ENCODE measurements around the gene CNKSR3.

CNKSR3 gene

DNA sequence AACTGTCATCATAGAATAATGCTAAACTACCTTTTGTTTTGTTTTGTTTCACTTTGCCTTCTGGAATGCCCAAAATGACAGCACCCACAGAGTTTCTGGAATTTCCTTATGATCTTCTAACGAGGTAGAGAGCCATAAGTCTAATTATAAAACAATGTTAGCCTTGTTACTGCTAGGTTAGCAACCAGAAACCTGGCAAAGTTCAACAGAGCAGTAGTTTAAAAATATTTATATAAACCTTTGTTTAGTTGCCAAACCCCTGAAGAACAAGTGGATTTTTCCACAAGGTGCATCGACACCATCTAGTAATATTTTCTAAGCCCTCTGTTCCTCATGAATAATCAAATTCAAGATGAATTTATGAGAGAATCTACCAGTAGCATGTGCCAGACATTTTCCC, 126.3 kb downstream of the CNKSR3 start:
- Mint-ChIP-seq H3K27ac (no peak overlapping the region), H3K9me3 (peaks cover 10% of the 10 kb centered on the region), H3K36me3 (ENCODE audit: low read depth) (no peaks in the 10 kb centered on the region), H3K27me3 (peaks cover 3% of the 10 kb centered on the region), H3K4me3 (no peak overlapping the region), H3K4me1 (ENCODE audit: low read depth) (peaks cover 7% of the 10 kb centered on the region)
- intact Hi-C loops (cut with micrococcal nuclease): no loop called here

DNA sequence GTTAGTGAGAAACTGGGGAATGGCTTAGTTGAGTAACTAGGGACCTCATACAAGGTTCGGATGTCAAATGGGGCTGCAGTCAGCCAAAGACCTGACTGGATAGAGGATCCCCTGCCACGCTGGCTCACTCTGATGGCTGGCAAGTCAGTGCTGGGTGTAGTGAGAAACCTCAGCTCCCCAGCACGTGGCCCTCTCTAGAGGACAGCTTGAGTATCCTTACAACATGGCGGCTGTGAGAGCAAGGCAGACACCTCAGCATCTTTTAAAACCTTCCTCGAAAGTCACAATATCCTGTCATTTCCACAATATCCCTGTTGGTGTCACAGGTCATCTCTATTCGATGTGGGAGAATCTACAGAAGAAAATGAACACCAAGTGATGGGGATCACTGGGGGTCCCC, 127.2 kb downstream of the CNKSR3 start:
- H3K4me3 Mint-ChIP-seq: no peak overlapping the region
- peak overlapping the region; percentile 20 for H3K27ac Mint-ChIP-seq
- peaks cover 7% of the 10 kb centered on the region for H3K4me1 Mint-ChIP-seq (ENCODE audit: low read depth)
- H3K36me3 Mint-ChIP-seq (ENCODE audit: low read depth): no peaks in the 10 kb centered on the region
- peaks cover 10% of the 10 kb centered on the region for H3K9me3 Mint-ChIP-seq
- intact Hi-C loops (cut with micrococcal nuclease): no loop called here
- peaks cover 3% of the 10 kb centered on the region for H3K27me3 Mint-ChIP-seq

DNA sequence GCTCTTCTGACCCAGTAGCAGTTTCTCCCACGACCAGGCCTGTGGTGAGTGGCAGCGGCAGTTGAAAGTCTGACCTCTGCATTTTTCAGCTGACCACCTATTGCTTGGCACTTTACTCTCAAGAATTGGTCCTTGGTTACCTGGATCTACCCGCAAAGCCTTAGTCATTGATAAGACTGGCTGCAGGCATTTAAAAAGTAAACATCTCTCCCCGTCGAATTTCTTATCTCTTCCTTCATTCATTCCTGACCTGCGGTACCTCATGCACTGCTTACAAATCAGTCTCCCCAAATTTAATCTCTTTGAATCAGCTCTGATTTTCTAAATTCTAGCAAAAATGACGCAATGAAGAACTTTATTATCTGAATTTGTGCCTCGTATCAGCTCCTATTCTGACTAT, 127.7 kb downstream of the CNKSR3 start:
- H3K4me1 Mint-ChIP-seq (ENCODE audit: low read depth): peaks cover 12% of the 10 kb centered on the region
- H3K27ac Mint-ChIP-seq: peak overlapping the region; percentile 20
- H3K27me3 Mint-ChIP-seq: peaks cover 3% of the 10 kb centered on the region
- intact Hi-C loops (cut with micrococcal nuclease): no loop called here
- H3K4me3 Mint-ChIP-seq: no peak overlapping the region
- H3K9me3 Mint-ChIP-seq: peaks cover 10% of the 10 kb centered on the region
- H3K36me3 Mint-ChIP-seq (ENCODE audit: low read depth): no peaks in the 10 kb centered on the region

DNA sequence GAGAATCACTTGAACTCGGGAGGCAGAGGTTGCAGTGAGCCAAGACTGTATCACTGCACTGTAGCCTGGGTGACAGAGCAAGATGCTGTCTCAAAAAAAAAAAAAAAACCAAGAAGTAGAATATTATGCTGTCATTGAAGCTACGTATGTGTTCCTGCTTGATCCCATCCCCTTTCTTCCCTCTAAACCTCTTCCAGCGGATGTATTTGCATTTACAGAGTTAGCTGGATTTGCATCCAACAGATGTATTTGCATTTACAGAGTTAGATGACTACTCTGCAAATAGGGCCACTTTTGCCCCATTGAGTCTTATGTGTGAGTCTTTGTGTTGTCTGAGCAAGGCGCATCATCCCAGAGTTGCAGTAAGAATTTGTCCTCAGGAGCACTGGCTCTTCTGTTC, 128.9 kb downstream of the CNKSR3 start:
- intact Hi-C loops (cut with micrococcal nuclease): no loop called here
- peaks cover 14% of the 10 kb centered on the region for H3K4me1 Mint-ChIP-seq (ENCODE audit: low read depth)
- H3K9me3 Mint-ChIP-seq: peaks cover 10% of the 10 kb centered on the region
- H3K4me3 Mint-ChIP-seq: no peak overlapping the region
- no peaks in the 10 kb centered on the region for H3K36me3 Mint-ChIP-seq (ENCODE audit: low read depth)
- peaks cover 3% of the 10 kb centered on the region for H3K27me3 Mint-ChIP-seq
- peak overlapping the region; percentile 79 for H3K27ac Mint-ChIP-seq

DNA sequence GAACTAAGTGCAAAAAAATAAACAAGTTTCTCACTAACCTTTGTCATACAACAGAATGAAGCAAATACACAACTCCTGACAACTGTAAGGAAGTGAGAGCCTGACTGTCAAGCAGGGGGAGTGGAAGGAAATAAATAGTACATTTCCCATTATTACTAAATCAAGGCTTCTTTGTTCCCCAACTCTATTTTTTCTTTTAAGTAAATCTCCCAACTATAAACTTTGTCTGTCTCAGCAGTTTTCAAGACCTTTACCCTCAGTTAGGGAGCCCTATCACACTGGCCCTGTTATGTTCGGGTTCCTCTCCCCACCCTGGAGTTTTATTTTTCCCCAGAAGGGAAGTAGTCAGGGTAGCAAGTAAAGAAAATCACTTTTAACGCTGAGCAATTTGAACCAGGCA, 129.7 kb downstream of the CNKSR3 start:
- no peaks in the 10 kb centered on the region for H3K36me3 Mint-ChIP-seq (ENCODE audit: low read depth)
- peaks cover 3% of the 10 kb centered on the region for H3K27me3 Mint-ChIP-seq
- peaks cover 10% of the 10 kb centered on the region for H3K9me3 Mint-ChIP-seq
- H3K4me3 Mint-ChIP-seq: peak overlapping the region; percentile 46
- intact Hi-C loops (cut with micrococcal nuclease): no loop called here
- peak overlapping the region; percentile 79 for H3K27ac Mint-ChIP-seq
- H3K4me1 Mint-ChIP-seq (ENCODE audit: low read depth): peaks cover 14% of the 10 kb centered on the region

DNA sequence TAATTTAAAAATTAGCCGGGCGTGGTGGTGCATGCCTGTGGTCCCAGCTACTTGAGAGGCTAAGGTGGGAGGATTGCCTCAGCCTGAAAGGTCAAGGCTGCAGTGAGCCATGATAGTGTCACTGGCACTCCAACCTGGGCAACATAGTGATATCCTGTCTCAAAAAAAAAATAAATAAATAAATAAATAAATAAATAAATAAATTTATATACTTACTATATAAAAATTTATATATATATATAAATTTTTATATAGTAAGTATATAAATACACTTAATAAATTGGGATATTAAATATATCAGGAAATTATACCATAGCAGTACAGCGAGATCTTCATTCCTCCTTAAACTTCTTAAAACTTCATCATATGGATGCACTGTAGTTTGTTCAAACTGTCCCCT, 130.9 kb downstream of the CNKSR3 start:
- intact Hi-C loops (cut with micrococcal nuclease): no loop called here
- no peak overlapping the region for H3K4me3 Mint-ChIP-seq
- H3K9me3 Mint-ChIP-seq: peaks cover 10% of the 10 kb centered on the region
- no peak overlapping the region for H3K27ac Mint-ChIP-seq
- no peaks in the 10 kb centered on the region for H3K36me3 Mint-ChIP-seq (ENCODE audit: low read depth)
- no peaks in the 10 kb centered on the region for H3K27me3 Mint-ChIP-seq
- H3K4me1 Mint-ChIP-seq (ENCODE audit: low read depth): peaks cover 16% of the 10 kb centered on the region

DNA sequence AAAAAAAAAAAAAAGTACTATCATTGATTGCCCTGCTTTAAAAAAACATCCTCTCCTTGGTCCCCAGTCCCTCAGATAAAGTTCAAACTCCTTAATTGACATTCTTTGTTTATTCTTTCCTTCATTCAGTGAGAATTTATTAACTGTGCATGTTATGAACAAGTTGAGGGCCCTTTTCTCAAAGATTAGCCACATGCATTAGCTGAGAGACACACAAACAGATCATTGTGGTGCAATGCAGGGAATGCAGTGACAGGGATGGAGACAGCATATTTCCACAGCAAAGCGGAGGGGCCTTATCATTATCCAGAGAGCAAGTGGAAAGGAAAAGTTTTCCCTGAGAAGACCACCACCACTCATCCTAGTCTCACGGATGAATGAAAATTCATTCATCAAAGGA, 132.0 kb downstream of the CNKSR3 start:
- intact Hi-C loops (cut with micrococcal nuclease): no loop called here
- Mint-ChIP-seq H3K36me3 (ENCODE audit: low read depth) (no peaks in the 10 kb centered on the region), H3K4me1 (ENCODE audit: low read depth) (peaks cover 24% of the 10 kb centered on the region), H3K27me3 (no peaks in the 10 kb centered on the region), H3K27ac (no peak overlapping the region), H3K4me3 (no peak overlapping the region), H3K9me3 (peaks cover 10% of the 10 kb centered on the region)

DNA sequence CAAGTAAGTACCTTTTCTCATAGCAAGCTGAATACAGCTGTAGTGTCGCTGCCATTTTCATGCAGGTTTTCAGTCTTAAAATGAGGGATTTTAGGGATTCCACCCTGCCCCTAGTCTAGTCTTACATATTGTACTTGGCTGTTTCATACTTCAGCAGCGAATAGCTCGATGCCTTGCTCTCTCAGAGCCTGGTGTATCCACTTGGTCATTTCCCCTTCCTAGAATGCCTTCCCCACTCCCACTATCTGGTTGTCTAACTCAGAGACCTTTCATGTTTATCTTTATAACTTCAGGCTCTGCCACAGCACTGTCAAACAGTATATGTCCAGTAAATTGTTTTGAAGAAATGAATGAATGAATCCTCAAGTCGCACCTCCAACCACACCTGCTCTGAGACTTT, 132.8 kb downstream of the CNKSR3 start:
- Mint-ChIP-seq H3K4me1 (ENCODE audit: low read depth) (peaks cover 24% of the 10 kb centered on the region), H3K9me3 (peaks cover 3% of the 10 kb centered on the region), H3K36me3 (ENCODE audit: low read depth) (no peaks in the 10 kb centered on the region), H3K27ac (no peak overlapping the region), H3K27me3 (no peaks in the 10 kb centered on the region), H3K4me3 (no peak overlapping the region)
- intact Hi-C loops (cut with micrococcal nuclease): no loop called here

DNA sequence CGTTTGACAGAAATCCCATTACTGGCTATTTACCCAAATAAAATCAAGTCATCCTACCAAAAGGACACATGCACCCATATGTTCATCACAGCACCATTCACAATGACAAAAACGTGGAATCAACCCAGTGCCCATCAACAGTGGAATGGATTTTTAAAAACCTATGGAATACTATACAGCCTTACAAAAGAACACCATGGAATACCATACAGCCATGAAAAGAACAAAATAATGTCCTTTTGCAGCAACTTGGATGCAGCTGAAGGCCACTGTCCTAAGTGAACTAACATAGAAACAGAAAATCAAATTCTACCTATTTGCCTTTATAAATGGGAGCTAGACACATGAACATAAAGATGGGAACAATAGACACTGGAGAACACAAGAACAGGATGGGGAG, 136.5 kb downstream of the CNKSR3 start:
- peaks cover 37% of the 10 kb centered on the region for H3K4me1 Mint-ChIP-seq (ENCODE audit: low read depth)
- no peak overlapping the region for H3K27ac Mint-ChIP-seq
- no peak overlapping the region for H3K4me3 Mint-ChIP-seq
- intact Hi-C loops (cut with micrococcal nuclease): no loop called here
- no peaks in the 10 kb centered on the region for H3K27me3 Mint-ChIP-seq
- no peaks in the 10 kb centered on the region for H3K9me3 Mint-ChIP-seq
- H3K36me3 Mint-ChIP-seq (ENCODE audit: low read depth): no peaks in the 10 kb centered on the region

DNA sequence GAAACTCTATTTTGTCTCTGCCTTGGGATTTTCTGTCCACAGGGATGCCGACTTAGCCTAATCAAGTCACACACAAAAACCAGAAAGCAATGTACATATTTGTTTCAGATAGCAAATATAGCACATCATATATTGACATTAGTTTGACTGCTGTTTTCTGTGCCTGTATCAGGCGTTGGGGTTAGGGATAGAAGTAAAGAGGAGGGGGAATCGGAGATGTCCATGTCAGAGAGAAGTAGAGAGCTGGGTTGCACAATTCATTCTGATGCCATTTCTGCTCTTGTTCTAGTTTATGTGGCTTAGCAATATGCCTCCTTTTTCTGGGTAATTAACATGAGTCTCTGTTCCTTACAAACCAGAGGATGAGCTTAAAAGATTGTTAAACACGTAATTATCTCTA, 139.2 kb downstream of the CNKSR3 start:
- intact Hi-C loops (cut with micrococcal nuclease): loop anchor here (2.0 kb wide), 1 partner anchor 216 kb away; no protein-coding TSS in a partner anchor
- H3K4me1 Mint-ChIP-seq (ENCODE audit: low read depth): peaks cover 49% of the 10 kb centered on the region
- no peaks in the 10 kb centered on the region for H3K9me3 Mint-ChIP-seq
- H3K36me3 Mint-ChIP-seq (ENCODE audit: low read depth): no peaks in the 10 kb centered on the region
- no peak overlapping the region for H3K4me3 Mint-ChIP-seq
- no peaks in the 10 kb centered on the region for H3K27me3 Mint-ChIP-seq
- H3K27ac Mint-ChIP-seq: peak overlapping the region; percentile 76

DNA sequence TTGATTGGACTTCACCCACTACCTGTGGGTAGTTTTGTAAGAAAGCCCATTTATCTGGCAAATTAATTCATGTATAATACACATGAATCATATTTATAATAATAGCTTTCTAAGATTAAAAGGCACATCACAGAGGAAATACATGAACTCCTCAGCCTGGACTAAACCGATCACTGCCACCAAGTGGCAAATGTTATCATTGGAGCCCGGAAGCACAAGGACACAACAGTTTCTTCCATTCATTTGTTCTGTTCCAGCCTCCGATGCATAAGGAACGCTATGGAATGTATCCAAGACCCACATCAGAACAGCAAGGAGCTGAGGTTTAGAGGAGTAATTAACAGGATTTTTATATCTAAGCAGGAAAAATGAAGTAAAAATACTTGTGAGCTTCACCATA, 139.9 kb downstream of the CNKSR3 start:
- Mint-ChIP-seq H3K4me1 (ENCODE audit: low read depth) (peaks cover 53% of the 10 kb centered on the region), H3K36me3 (ENCODE audit: low read depth) (no peaks in the 10 kb centered on the region), H3K9me3 (no peaks in the 10 kb centered on the region), H3K27ac (peak overlapping the region; percentile 76), H3K4me3 (peak overlapping the region; percentile 46), H3K27me3 (no peaks in the 10 kb centered on the region)
- intact Hi-C loops (cut with micrococcal nuclease): loop anchor here (2.0 kb wide), 1 partner anchor 216 kb away; no protein-coding TSS in a partner anchor

DNA sequence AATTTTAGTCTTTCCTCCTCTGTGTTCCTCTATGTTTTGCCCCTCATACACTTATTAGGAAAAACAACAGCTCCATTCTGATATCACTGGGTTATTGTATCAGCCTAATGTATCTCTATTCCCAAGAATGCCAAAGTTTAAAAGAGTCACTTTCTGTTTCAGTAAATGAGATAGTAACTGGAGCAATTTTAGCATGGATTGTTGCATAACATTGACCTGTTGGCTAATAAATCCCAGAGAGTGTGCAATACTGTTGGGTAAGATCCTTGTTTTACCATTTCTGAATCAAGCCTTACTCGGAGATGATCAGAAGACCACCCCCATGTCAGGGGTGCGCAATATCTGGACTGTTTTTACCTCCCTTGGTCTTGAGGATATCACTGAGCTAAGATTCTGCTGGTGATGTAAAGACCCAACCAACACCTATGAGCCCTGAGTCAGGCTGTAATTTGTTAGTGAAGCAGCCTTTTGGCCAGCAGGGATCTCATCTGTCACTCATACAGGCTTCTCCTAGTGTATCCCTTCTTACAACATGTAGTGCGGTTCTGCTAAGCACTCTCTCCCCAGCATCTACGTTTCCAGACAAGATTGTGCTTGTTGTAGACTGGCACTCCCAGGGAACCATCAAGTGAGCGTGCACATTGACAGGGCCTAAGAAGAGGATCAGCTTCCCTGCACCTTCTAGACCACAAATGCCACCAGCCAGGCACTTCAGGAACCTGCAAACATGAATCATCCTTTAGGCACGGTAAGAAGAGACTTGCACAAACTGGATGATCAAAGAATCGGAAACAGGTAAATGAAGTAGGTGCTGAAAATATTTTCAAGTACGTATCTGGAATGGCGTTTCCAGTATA, 142.4 kb downstream of the CNKSR3 start:
- peaks cover 44% of the 10 kb centered on the region for H3K4me1 Mint-ChIP-seq (ENCODE audit: low read depth)
- intact Hi-C loops (cut with micrococcal nuclease): loop anchor here (5.0 kb wide), 1 partner anchor 91 kb away; no protein-coding TSS in a partner anchor
- H3K9me3 Mint-ChIP-seq: no peaks in the 10 kb centered on the region
- H3K27me3 Mint-ChIP-seq: no peaks in the 10 kb centered on the region
- no peak overlapping the region for H3K4me3 Mint-ChIP-seq
- no peak overlapping the region for H3K27ac Mint-ChIP-seq
- H3K36me3 Mint-ChIP-seq (ENCODE audit: low read depth): no peaks in the 10 kb centered on the region

DNA sequence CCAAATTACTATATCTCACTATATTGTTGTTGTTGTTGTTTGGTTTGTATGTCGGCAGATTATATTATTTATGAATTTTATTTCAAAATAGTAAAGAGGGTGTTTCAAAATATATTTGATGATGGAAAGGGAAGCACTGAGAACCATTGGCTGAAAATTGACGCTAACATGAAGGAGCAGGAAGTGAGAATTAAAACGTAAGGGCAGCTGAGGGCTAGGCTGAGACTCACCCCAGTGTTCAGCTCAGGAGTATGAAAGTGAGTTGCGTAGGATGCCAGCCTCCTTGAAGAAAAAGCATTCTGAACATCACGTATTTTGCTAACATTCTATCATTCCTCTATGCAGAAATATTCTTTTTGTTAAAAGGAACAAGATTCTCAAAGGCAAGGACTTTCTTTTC, 143.1 kb downstream of the CNKSR3 start:
- Mint-ChIP-seq H3K27ac (no peak overlapping the region), H3K4me1 (ENCODE audit: low read depth) (peaks cover 44% of the 10 kb centered on the region), H3K9me3 (no peaks in the 10 kb centered on the region), H3K36me3 (ENCODE audit: low read depth) (no peaks in the 10 kb centered on the region), H3K27me3 (no peaks in the 10 kb centered on the region), H3K4me3 (no peak overlapping the region)
- intact Hi-C loops (cut with micrococcal nuclease): loop anchor here (5.0 kb wide), 1 partner anchor 90 kb away; no protein-coding TSS in a partner anchor

DNA sequence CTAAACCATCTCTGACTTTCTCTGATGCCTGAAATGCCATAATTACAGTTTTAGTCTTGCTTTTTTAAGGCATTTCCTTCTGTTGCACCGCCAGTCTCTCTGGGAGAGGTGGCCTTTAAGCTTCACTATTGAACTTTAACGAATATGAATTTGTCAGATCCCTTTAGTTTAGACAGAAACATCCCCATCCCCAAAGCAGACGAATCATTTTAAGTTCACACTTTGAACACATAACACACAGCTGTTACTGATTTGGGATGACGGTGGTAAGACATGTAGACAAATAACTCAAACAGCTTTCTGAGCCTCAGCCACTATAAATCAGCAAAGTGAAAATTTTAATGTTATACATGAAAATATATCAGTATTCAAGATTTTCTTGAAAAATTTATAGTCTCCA, 146.7 kb downstream of the CNKSR3 start:
- H3K4me3 Mint-ChIP-seq: no peak overlapping the region
- H3K36me3 Mint-ChIP-seq (ENCODE audit: low read depth): no peaks in the 10 kb centered on the region
- intact Hi-C loops (cut with micrococcal nuclease): no loop called here
- H3K9me3 Mint-ChIP-seq: no peaks in the 10 kb centered on the region
- no peaks in the 10 kb centered on the region for H3K27me3 Mint-ChIP-seq
- peak overlapping the region; percentile 35 for H3K27ac Mint-ChIP-seq
- H3K4me1 Mint-ChIP-seq (ENCODE audit: low read depth): peaks cover 42% of the 10 kb centered on the region

DNA sequence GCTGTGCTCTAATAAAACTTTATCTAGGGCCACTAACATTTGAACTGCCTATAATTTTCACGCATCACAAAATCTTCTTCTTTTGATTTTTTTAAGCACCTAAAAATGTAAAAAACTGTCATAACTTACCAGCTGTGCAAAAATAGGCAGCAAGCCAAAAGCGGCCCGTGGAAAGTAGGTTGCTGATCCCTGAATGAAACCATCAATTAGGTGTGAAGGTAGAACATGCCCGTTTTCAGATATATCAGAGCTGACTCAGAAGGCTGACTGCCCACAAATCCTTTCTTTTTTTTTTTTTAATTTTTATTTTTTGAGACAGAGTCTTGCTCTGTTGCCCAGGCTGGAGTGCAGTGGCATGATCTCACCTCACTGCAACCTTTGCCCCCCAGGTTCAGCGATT, 149.0 kb downstream of the CNKSR3 start:
- Mint-ChIP-seq H3K27ac (peak overlapping the region; percentile 20), H3K36me3 (ENCODE audit: low read depth) (no peaks in the 10 kb centered on the region), H3K27me3 (no peaks in the 10 kb centered on the region), H3K4me1 (ENCODE audit: low read depth) (peaks cover 33% of the 10 kb centered on the region), H3K9me3 (no peaks in the 10 kb centered on the region), H3K4me3 (no peak overlapping the region)
- intact Hi-C loops (cut with micrococcal nuclease): no loop called here
